Activated T-helper 1 cell treated with anti-CD3 and anti-CD28 coated beads, Interleukin-2, amount 50 U/mL, for 16 hours (primary cell): ENCODE results near the gene ESYT2.
"Not testable (repeated sequence)": the region's sequence is repeated elsewhere in the genome, so short reads cannot be mapped to it uniquely, and the experiment has no call there.

ENCODE experiments used
- DNase-seq, 2 donors: peaks; one replicate each; pipeline ENCODE4 v3.0.0-alpha.2; 2020; ENCODE audit warnings: low read depth in 1 of 2, low spot score in 1 of 2

ESYT2 gene

GRCh38 chr7:158858592-158859503 lies 29.5 kb upstream of the ESYT2 start:
- no peak for DNase-seq

- no peak for DNase-seq
Measured at GRCh38 chr7:158856883-158857668, 27.8 kb upstream of the ESYT2 start.

GRCh38 chr7:158854681-158855081 lies 25.4 kb upstream of the ESYT2 start:
- DNase-seq, result no peak

GRCh38 chr7:158850545-158851102 lies 21.3 kb upstream of the ESYT2 start:
- DNase-seq, result no peak

GRCh38 chr7:158849768-158850544 lies 20.6 kb upstream of the ESYT2 start:
- DNase-seq, result no peak

- no peak for DNase-seq
Measured at GRCh38 chr7:158849442-158849767, 20.1 kb upstream of the ESYT2 start.

- no peak for DNase-seq
Measured at GRCh38 chr7:158847451-158847866, 18.1 kb upstream of the ESYT2 start.

- no peak for DNase-seq
Measured at GRCh38 chr7:158846304-158846703, 17.0 kb upstream of the ESYT2 start.

GRCh38 chr7:158843771-158844170 lies 14.5 kb upstream of the ESYT2 start:
- DNase-seq, result no peak

GRCh38 chr7:158842486-158842885 lies 13.2 kb upstream of the ESYT2 start:
- DNase-seq, result no peak

GRCh38 chr7:158840604-158841003 lies 11.3 kb upstream of the ESYT2 start:
- no peak for DNase-seq

GRCh38 chr7:158839177-158839576 lies 9.9 kb upstream of the ESYT2 start:
- DNase-seq, result not testable (repeated sequence)

GRCh38 chr7:158837790-158838637 lies 8.7 kb upstream of the ESYT2 start:
- DNase-seq, result no peak

- no peak for DNase-seq
Measured at GRCh38 chr7:158836692-158837091, 7.4 kb upstream of the ESYT2 start.

- DNase-seq, result no peak
Measured at GRCh38 chr7:158834878-158835784, 5.8 kb upstream of the ESYT2 start.

- no peak for DNase-seq
Measured at GRCh38 chr7:158832994-158833393, 3.7 kb upstream of the ESYT2 start.

- DNase-seq, result no peak
Measured at GRCh38 chr7:158831738-158832091, 2.4 kb upstream of the ESYT2 start.

- DNase-seq, result no peak
Measured at GRCh38 chr7:158830211-158830723, 958 bp upstream of the ESYT2 start.

- peak in 1 of 2 donors; percentile 38 for DNase-seq
Measured at GRCh38 chr7:158829021-158829341, 328 bp downstream of the ESYT2 start.
